GM19099 (cell line): ENCODE measurements around the gene TAP2.

Source experiments
- POLR2A ChIP-seq: IDR thresholded peaks from 3 replicates; pipeline ENCODE4 v1.6.1; 2011; ENCODE audit warnings: low read depth; ENCODE audit not compliant: insufficient read length; ENCODE audit errors: extremely low read depth

TAP2 gene

GRCh38 chr6:32829495-32829894 is 9.0 kb downstream of the TAP2 start:
- no peak for TF ChIP-seq POLR2A

GRCh38 chr6:32827025-32827424 is 11.5 kb downstream of the TAP2 start:
- TF ChIP-seq POLR2A, result no peak

- peak; percentile 25 for TF ChIP-seq POLR2A
These were observed 12.6 kb downstream of the TAP2 start for GRCh38 chr6:32825966-32826365.

- no peak for TF ChIP-seq POLR2A
These were observed 18.8 kb downstream of the TAP2 start for GRCh38 chr6:32819729-32820128.

GRCh38 chr6:32818867-32819266 is 19.7 kb downstream of the TAP2 start:
- TF ChIP-seq POLR2A, result no peak

- TF ChIP-seq POLR2A, result no peak
These were observed 21.8 kb downstream of the TAP2 start, which contains the start of gene HLA-DOB for GRCh38 chr6:32816746-32817204. TSS of gene HLA-DOB (minus strand) at chr6:32817002. CDS start at chr6:32816951, 51 bp downstream.

- peak; percentile 34 for TF ChIP-seq POLR2A
These were observed 22.5 kb downstream of the TAP2 start for GRCh38 chr6:32815996-32816395.

- TF ChIP-seq POLR2A, result no peak
These were observed 23.4 kb downstream of the TAP2 start for GRCh38 chr6:32815115-32815514.

- TF ChIP-seq POLR2A, result no peak
These were observed 24.4 kb downstream of the TAP2 start for GRCh38 chr6:32814145-32814544.

GRCh38 chr6:32809171-32809570 is 29.4 kb downstream of the TAP2 start:
- no peak for TF ChIP-seq POLR2A

- no peak for TF ChIP-seq POLR2A
These were observed 31.4 kb downstream of the TAP2 start for GRCh38 chr6:32807020-32807580.

- no peak for TF ChIP-seq POLR2A
These were observed 35.1 kb downstream of the TAP2 start for GRCh38 chr6:32803416-32803815.

- TF ChIP-seq POLR2A, result no peak
These were observed 38.8 kb downstream of the TAP2 start for GRCh38 chr6:32799740-32800139.

GRCh38 chr6:32799168-32799567 is 39.4 kb downstream of the TAP2 start:
- no peak for TF ChIP-seq POLR2A

GRCh38 chr6:32796848-32797776 is 41.4 kb downstream of the TAP2 start:
- TF ChIP-seq POLR2A, result no peak

GRCh38 chr6:32794510-32794909 is 44.0 kb downstream of the TAP2 start:
- no peak for TF ChIP-seq POLR2A
